ENCODE results near the gene PVALEF. TPM values are rescaled to one million over a fixed set of nuclear protein-coding genes. Genes with fewer than 3 reads are reported as not detected.

The PVALEF gene
- total RNA-seq, 1 donor from 2014 or later = 0.29 TPM

DNA sequence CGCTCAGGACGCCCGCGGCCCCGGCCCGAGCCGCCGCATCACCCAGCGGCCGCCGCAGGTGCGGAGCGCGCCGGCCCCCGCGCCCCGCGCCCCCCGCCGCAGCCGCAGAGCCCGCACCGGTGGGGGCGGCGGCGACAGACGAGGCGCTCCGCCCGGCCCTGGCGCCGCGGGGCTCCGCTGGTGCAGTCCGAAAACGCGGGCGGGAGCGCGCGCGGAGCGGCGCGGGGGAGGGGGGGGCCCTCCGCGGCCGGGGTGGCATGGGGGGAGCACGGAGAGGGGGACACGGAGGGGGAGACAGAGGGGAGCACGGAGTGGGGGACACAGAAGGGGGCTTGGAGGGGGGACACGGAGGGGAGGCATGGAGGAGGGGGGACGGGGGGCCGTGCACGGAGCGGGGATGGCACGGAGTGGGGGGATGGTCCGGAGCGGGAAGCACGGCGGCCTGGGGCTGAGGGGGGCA is 756 bp downstream of the PVALEF start, which contains the start of gene AATK:
Gene AATK, minus strand, starts transcription at position 189 of the 460 bp plus-strand sequence. CDS start 229 bp downstream, outside the sequence.
- peaks cover 9% of the 10 kb centered on the region for H3K4me1 Mint-ChIP-seq (ENCODE audit: low read depth, unreplicated experiment)
- no peaks in the 10 kb centered on the region for H3K27me3 Mint-ChIP-seq (ENCODE audit: unreplicated experiment)
- DNase-seq = peak; percentile 30
- H3K36me3 Mint-ChIP-seq (ENCODE audit: unreplicated experiment) = no peaks in the 10 kb centered on the region
- TF ChIP-seq, protein P1, sequence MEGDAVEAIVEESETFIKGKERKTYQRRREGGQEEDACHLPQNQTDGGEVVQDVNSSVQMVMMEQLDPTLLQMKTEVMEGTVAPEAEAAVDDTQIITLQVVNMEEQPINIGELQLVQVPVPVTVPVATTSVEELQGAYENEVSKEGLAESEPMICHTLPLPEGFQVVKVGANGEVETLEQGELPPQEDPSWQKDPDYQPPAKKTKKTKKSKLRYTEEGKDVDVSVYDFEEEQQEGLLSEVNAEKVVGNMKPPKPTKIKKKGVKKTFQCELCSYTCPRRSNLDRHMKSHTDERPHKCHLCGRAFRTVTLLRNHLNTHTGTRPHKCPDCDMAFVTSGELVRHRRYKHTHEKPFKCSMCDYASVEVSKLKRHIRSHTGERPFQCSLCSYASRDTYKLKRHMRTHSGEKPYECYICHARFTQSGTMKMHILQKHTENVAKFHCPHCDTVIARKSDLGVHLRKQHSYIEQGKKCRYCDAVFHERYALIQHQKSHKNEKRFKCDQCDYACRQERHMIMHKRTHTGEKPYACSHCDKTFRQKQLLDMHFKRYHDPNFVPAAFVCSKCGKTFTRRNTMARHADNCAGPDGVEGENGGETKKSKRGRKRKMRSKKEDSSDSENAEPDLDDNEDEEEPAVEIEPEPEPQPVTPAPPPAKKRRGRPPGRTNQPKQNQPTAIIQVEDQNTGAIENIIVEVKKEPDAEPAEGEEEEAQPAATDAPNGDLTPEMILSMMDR (IDR thresholded peaks at IDR 0.05; ENCODE audit: partially characterized antibody, unreplicated experiment) = no peak
- H3K9me3 Mint-ChIP-seq (ENCODE audit: unreplicated experiment) = peaks cover 2% of the 10 kb centered on the region
- H3K4me3 Mint-ChIP-seq (ENCODE audit: unreplicated experiment) = peak within 1 kb of the TSS; percentile 38
- peak within 1 kb of the TSS; percentile 68 for H3K27ac Mint-ChIP-seq (ENCODE audit: unreplicated experiment)

DNA sequence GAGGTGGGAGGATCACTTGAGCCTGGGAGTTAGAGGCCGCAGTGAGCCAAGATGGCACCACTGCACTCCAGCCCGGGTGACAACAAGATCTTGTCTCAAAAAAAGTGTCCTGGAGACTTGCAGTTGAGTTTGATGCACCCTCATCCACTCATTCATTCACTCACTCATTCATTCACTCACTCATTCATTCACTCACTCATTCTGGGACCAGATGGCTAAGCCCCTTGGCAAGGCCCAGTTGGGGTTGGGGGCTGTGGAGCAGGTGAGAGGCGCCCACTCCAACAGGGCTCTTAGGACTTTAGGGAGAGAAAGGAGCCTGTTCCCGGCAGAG is 1.9 kb downstream of the PVALEF start:
- Mint-ChIP-seq H3K27me3 (ENCODE audit: unreplicated experiment) (peaks cover 7% of the 10 kb centered on the region), H3K4me1 (ENCODE audit: low read depth, unreplicated experiment) (peaks cover 17% of the 10 kb centered on the region), H3K9me3 (ENCODE audit: unreplicated experiment) (peaks cover 9% of the 10 kb centered on the region), H3K27ac (ENCODE audit: unreplicated experiment) (peak overlapping the region; percentile 80), H3K4me3 (ENCODE audit: unreplicated experiment) (peak overlapping the region; percentile 68), H3K36me3 (ENCODE audit: unreplicated experiment) (no peaks in the 10 kb centered on the region)
- TF ChIP-seq, protein P1 (IDR thresholded peaks at IDR 0.05; ENCODE audit: partially characterized antibody, unreplicated experiment) = no peak
- DNase-seq = no peak

DNA sequence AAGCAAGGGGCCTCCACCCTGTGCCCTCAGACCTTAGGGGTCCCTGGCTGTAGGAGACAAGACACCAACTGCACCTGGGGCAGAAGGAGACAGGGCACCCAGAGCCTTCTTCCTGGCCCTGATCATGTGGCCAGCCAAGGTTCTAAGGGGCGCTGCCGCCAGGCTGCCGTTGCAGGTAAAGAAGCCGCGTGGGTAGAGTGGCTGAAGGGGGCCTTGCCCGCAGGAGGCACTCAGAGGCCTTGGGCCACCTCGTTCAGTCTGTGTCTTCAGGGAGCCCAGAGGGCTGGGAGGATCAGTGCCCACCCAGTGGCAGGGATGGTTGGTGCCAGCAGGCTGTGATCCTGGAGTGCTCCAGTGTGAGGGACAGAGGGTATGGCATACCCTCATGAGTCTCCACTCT is 2.3 kb downstream of the PVALEF start:
- Mint-ChIP-seq H3K36me3 (ENCODE audit: unreplicated experiment) (no peaks in the 10 kb centered on the region), H3K4me1 (ENCODE audit: low read depth, unreplicated experiment) (peaks cover 17% of the 10 kb centered on the region), H3K27me3 (ENCODE audit: unreplicated experiment) (peaks cover 7% of the 10 kb centered on the region), H3K4me3 (ENCODE audit: unreplicated experiment) (peak overlapping the region; percentile 68), H3K27ac (ENCODE audit: unreplicated experiment) (no peak overlapping the region), H3K9me3 (ENCODE audit: unreplicated experiment) (peaks cover 9% of the 10 kb centered on the region)
- DNase-seq = peak; percentile 5
- TF ChIP-seq, protein P1 (IDR thresholded peaks at IDR 0.05; ENCODE audit: partially characterized antibody, unreplicated experiment) = no peak

DNA sequence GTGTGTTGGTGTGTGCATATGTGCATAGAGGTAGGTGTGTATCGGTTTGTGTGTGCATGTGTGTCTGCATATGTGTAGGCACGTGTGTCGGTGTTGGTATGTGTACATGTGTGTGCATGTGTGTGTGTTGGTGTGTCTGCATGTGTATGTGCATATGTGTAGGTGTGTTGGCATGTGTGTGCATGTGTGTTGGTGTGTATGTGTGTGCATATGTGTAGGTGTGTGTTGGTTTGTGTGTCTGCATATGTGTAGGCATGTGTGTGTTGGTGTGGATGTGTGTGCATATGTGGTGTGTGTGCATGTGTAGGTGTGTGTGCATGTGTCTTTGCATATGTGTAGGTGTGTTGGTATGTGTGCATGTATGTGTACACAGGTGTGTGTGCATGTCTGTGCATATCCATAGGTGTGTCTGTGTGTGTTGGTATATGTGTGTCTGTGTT is 4.6 kb downstream of the PVALEF start:
- Mint-ChIP-seq H3K9me3 (ENCODE audit: unreplicated experiment) (peaks cover 8% of the 10 kb centered on the region), H3K4me3 (ENCODE audit: unreplicated experiment) (no peak overlapping the region), H3K4me1 (ENCODE audit: low read depth, unreplicated experiment) (peaks cover 11% of the 10 kb centered on the region), H3K36me3 (ENCODE audit: unreplicated experiment) (peaks cover 11% of the 10 kb centered on the region), H3K27me3 (ENCODE audit: unreplicated experiment) (peaks cover 10% of the 10 kb centered on the region), H3K27ac (ENCODE audit: unreplicated experiment) (no peak overlapping the region)
- TF ChIP-seq, protein P1 (IDR thresholded peaks at IDR 0.05; ENCODE audit: partially characterized antibody, unreplicated experiment) = no peak
- DNase-seq = no peak

DNA sequence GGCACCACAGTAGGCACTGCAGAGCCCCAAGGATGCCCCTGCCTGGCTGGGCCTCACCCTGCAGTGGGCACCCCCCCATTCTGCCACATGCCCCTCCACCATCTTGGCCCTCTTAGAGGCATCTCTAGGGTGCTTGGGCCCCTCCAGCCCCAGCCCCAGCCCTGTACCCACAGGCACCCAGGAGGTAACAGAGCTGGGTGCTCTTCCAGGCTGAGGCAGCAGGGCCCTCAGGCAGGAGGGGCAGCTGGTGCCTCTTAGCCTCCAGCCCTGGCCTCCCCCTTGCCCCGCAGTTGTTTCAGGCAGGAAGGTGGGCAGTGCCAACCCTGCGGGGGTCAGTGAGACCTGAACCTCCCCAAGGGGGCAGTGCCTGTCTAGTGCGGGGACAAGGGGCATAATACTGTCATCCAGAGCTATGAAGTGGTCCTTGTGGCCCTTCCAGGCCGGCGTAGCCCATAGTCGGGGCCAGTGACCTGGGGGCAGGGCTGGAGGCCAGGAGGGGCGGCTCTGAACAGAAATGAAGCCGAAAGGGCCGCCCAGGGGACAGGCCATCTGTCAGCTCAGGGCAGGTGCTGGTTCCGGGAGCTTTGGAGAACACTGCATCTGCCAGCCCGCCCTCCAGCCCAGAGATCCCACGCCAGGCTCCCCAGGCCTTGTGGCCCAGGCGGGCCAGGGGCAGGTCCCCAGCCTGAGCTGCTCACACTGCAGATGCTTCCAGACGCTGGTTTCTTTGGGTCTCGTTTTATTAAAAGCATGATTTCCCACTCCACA is 5.6 kb downstream of the PVALEF start:
- peak overlapping the region; percentile 93 for H3K27ac Mint-ChIP-seq (ENCODE audit: unreplicated experiment)

More for the DNA sequence above, 5.6 kb downstream of the PVALEF start:
- Mint-ChIP-seq H3K9me3 (ENCODE audit: unreplicated experiment) (peaks cover 14% of the 10 kb centered on the region), H3K4me3 (ENCODE audit: unreplicated experiment) (peak overlapping the region; percentile 26), H3K27me3 (ENCODE audit: unreplicated experiment) (peaks cover 10% of the 10 kb centered on the region), H3K36me3 (ENCODE audit: unreplicated experiment) (peaks cover 21% of the 10 kb centered on the region), H3K4me1 (ENCODE audit: low read depth, unreplicated experiment) (peaks cover 11% of the 10 kb centered on the region)
- TF ChIP-seq, protein P1 (IDR thresholded peaks at IDR 0.05; ENCODE audit: partially characterized antibody, unreplicated experiment) = no peak
- DNase-seq = peak; percentile 77

Data from glutamatergic neuron (in vitro differentiated cells).